H9 (cell line): ENCODE measurements around the gene FBXW9. TPM values are rescaled to one million over a fixed set of nuclear protein-coding genes. Genes with fewer than 3 reads are reported as not detected.

Source experiments
- DNase-seq: peaks from one replicate; pipeline ENCODE4 v3.0.0-alpha.2; 2017
- H2AFZ ChIP-seq: one replicate; pipeline ENCODE4 v1.6.1; 2013; ENCODE audit warnings: mild to moderate bottlenecking, low read length, control low read depth, moderate library complexity
- H2AK5ac ChIP-seq: 2 replicates; pipeline ENCODE4 v1.6.1; 2013; ENCODE audit warnings: low read length, control low read depth, mixed read lengths; ENCODE audit not compliant: insufficient read length
- H2BK120ac ChIP-seq: one replicate; pipeline ENCODE4 v1.6.1; 2013; ENCODE audit warnings: low read depth, mild to moderate bottlenecking, low read length, control low read depth, inconsistent platforms; ENCODE audit not compliant: poor library complexity, severe bottlenecking
- H2BK12ac ChIP-seq: 2 replicates; pipeline ENCODE4 v1.6.1; 2013; ENCODE audit warnings: low read length, control low read depth, mixed read lengths, low read depth; ENCODE audit not compliant: insufficient read length
- H2BK15ac ChIP-seq: 2 replicates; pipeline ENCODE4 v1.6.1; 2013; ENCODE audit warnings: low read depth, low read length, control low read depth
- H2BK20ac ChIP-seq: one replicate; pipeline ENCODE4 v1.6.1; 2013; ENCODE audit warnings: low read depth, mild to moderate bottlenecking, low read length, control low read depth, inconsistent platforms; ENCODE audit not compliant: poor library complexity, severe bottlenecking
- H2BK5ac ChIP-seq: 2 replicates; pipeline ENCODE4 v1.6.1; 2013; ENCODE audit warnings: low read length, control low read depth, mixed read lengths; ENCODE audit not compliant: insufficient read length
- H3K14ac ChIP-seq: 2 replicates; pipeline ENCODE4 v1.6.1; 2013; ENCODE audit warnings: low read length, control low read depth; ENCODE audit not compliant: insufficient read depth
- H3K18ac ChIP-seq: 2 replicates; pipeline ENCODE4 v1.6.1; 2013; ENCODE audit warnings: low read depth, mild to moderate bottlenecking, mixed read lengths, low read length, control low read depth; ENCODE audit not compliant: insufficient read length
- H3K23ac ChIP-seq: 2 replicates; pipeline ENCODE4 v1.6.1; 2013; ENCODE audit warnings: low read length, control low read depth, mixed read lengths, low read depth; ENCODE audit not compliant: insufficient read length
- H3K23me2 ChIP-seq: 2 replicates; pipeline ENCODE4 v1.6.1; 2013; ENCODE audit warnings: low read depth, mild to moderate bottlenecking, mixed read lengths, low read length, control low read depth; ENCODE audit not compliant: insufficient read length, poor library complexity, severe bottlenecking
- H3K27ac ChIP-seq: 2 replicates; pipeline ENCODE4 v1.5.1; 2013; ENCODE audit warnings: low read length, control low read depth, mixed read lengths, low read depth; ENCODE audit not compliant: insufficient read length
- H3K27me3 ChIP-seq: 2 replicates; pipeline ENCODE4 v1.6.1; 2013; ENCODE audit warnings: low read length, control low read depth, inconsistent platforms; ENCODE audit not compliant: insufficient read depth
- H3K4ac ChIP-seq: 2 replicates; pipeline ENCODE4 v1.6.1; 2013; ENCODE audit warnings: low read depth, mild to moderate bottlenecking, control low read depth, inconsistent platforms, low read length, moderate library complexity
- H3K4me1 ChIP-seq: 2 replicates; pipeline ENCODE4 v1.6.1; 2013; ENCODE audit warnings: low read length, control low read depth, inconsistent platforms; ENCODE audit not compliant: insufficient read depth
- H3K4me2 ChIP-seq: 2 replicates; pipeline ENCODE4 v1.6.1; 2013; ENCODE audit warnings: low read length, control low read depth, mixed read lengths; ENCODE audit not compliant: insufficient read length, insufficient read depth
- H3K56ac ChIP-seq: 2 replicates; pipeline ENCODE4 v1.6.1; 2013; ENCODE audit warnings: low read depth, mild to moderate bottlenecking, mixed read lengths, low read length, control low read depth; ENCODE audit not compliant: insufficient read length
- H3K79me1 ChIP-seq: 2 replicates; pipeline ENCODE4 v1.6.1; 2013; ENCODE audit warnings: low read depth, mild to moderate bottlenecking, moderate library complexity, low read length, control low read depth, inconsistent platforms; ENCODE audit not compliant: insufficient read depth, poor library complexity, severe bottlenecking
- H3K79me2 ChIP-seq: 2 replicates; pipeline ENCODE4 v1.6.1; 2013; ENCODE audit warnings: low read length, control low read depth, inconsistent platforms; ENCODE audit not compliant: insufficient read depth
- H3K9ac ChIP-seq: 2 replicates; pipeline ENCODE4 v1.6.1; 2013; ENCODE audit warnings: low read length, control low read depth, mixed read lengths; ENCODE audit not compliant: insufficient read length; ENCODE audit errors: extremely low read depth
- H3K9me3 ChIP-seq: one replicate; pipeline ENCODE4 v1.6.1; 2013; ENCODE audit warnings: low read depth, low read length, inconsistent platforms; ENCODE audit not compliant: control insufficient read depth
- H3T11ph ChIP-seq: one replicate; pipeline ENCODE4 v1.6.1; 2013; ENCODE audit warnings: mild to moderate bottlenecking, low read length, control low read depth, inconsistent platforms
- H4K20me1 ChIP-seq: one replicate; pipeline ENCODE4 v1.6.1; 2013; ENCODE audit not compliant: control insufficient read depth, insufficient read length, insufficient read depth
- H4K5ac ChIP-seq: 2 replicates; pipeline ENCODE4 v1.6.1; 2013; ENCODE audit warnings: low read depth, mild to moderate bottlenecking, mixed read lengths, low read length, control low read depth; ENCODE audit not compliant: insufficient read length
- H4K8ac ChIP-seq: replicated peaks from 2 replicates; pipeline ENCODE4 v1.6.1; 2013; ENCODE audit warnings: low read length, control low read depth, mixed read lengths, low read depth; ENCODE audit not compliant: insufficient read length
- H4K91ac ChIP-seq: 2 replicates; pipeline ENCODE4 v1.6.1; 2013; ENCODE audit warnings: low read depth, mild to moderate bottlenecking, moderate library complexity, mixed read lengths, low read length, control low read depth; ENCODE audit not compliant: insufficient read length
- H3K27ac Mint-ChIP-seq, 3 experiments: 2 replicates in 2 of 3; 3 replicates in 1 of 3; pipeline ENCODE4 v1.8.0; 2020 to 2021; ENCODE audit warnings: mixed read lengths in 3 of 3, mild to moderate bottlenecking in 1 of 3, moderate library complexity in 1 of 3
- H3K27me3 Mint-ChIP-seq: 2 replicates; pipeline ENCODE4 v1.8.0; 2021; ENCODE audit warnings: low read depth, mild to moderate bottlenecking, moderate library complexity, mixed read lengths
- H3K36me3 Mint-ChIP-seq, 3 experiments: 2 replicates in 2 of 3; 3 replicates in 1 of 3; pipeline ENCODE4 v1.8.0; 2020 to 2021; ENCODE audit warnings: low read depth in 3 of 3, mixed read lengths in 3 of 3; ENCODE audit not compliant: insufficient read depth in 1 of 3
- H3K4me1 Mint-ChIP-seq, 2 experiments: 2 replicates each; pipeline ENCODE4 v1.8.0; 2020; ENCODE audit warnings: mixed read lengths in 2 of 2
- H3K4me3 Mint-ChIP-seq, 2 experiments: 2 replicates in 1 of 2; 3 replicates in 1 of 2; pipeline ENCODE4 v1.8.0; 2020 to 2021; ENCODE audit warnings: mild to moderate bottlenecking in 2 of 2, mixed read lengths in 2 of 2, moderate library complexity in 1 of 2
- H3K9me3 Mint-ChIP-seq, 2 experiments: 2 replicates in 1 of 2; 3 replicates in 1 of 2; pipeline ENCODE4 v1.8.0; 2020; ENCODE audit warnings: mild to moderate bottlenecking in 2 of 2, mixed read lengths in 2 of 2, moderate library complexity in 1 of 2
- WGBS: extraction: QIAGEN DNeasy Blood & Tissue Kit; methylation state at CpG from one replicate; pipeline ENCODE4 v1.1.7; 2013; ENCODE audit warnings: missing lambda C conversion rate, low lambda C conversion rate, mixed read lengths; ENCODE audit not compliant: insufficient read length; ENCODE audit errors: extremely low coverage; 5-methylcytosine and 5-hydroxymethylcytosine counted together
- total RNA-seq: library from RNA; stranded (reverse); gene quantifications from 2 replicates; pipeline ENCODE4 v1.2.1, GENCODE V29; 2021
- TF ChIP-seq, protein P1 (sequence below): fragments of 200-600 bp; sonication (generic); conservative IDR thresholded peaks from 3 replicates; pipeline ENCODE4 v1.8.0; 2021; ENCODE audit warnings: antibody characterized with exemption, mild to moderate bottlenecking

Gene FBXW9
- total RNA-seq, 1 experiment from 2014 or later, result 11.7 TPM

GRCh38 chr19:12666265-12667048 is 30.0 kb downstream of the FBXW9 start, which contains the start of the genes MAN2B1 and WDR83:
Gene MAN2B1 (minus strand): TSS chr19:12666742. CDS start chr19:12666701, 41 bp downstream.
Gene WDR83 (plus strand): TSS chr19:12666807. CDS start chr19:12669791, 2,984 bp downstream.
- DNase-seq, result peak; percentile 89
- no peak within 1 kb of the TSS for H4K8ac ChIP-seq
- H3K27me3 ChIP-seq, result no peaks in the 10 kb centered on the region
- H3K4me2 ChIP-seq, result peak within 1 kb of the TSS; percentile 83
- H3K9me3 ChIP-seq, result no peaks in the 10 kb centered on the region
- TF ChIP-seq, protein P1, sequence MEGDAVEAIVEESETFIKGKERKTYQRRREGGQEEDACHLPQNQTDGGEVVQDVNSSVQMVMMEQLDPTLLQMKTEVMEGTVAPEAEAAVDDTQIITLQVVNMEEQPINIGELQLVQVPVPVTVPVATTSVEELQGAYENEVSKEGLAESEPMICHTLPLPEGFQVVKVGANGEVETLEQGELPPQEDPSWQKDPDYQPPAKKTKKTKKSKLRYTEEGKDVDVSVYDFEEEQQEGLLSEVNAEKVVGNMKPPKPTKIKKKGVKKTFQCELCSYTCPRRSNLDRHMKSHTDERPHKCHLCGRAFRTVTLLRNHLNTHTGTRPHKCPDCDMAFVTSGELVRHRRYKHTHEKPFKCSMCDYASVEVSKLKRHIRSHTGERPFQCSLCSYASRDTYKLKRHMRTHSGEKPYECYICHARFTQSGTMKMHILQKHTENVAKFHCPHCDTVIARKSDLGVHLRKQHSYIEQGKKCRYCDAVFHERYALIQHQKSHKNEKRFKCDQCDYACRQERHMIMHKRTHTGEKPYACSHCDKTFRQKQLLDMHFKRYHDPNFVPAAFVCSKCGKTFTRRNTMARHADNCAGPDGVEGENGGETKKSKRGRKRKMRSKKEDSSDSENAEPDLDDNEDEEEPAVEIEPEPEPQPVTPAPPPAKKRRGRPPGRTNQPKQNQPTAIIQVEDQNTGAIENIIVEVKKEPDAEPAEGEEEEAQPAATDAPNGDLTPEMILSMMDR, result no peak
- H3K14ac ChIP-seq, result no peak within 1 kb of the TSS; the same call in 1 of the 2 replicates
- no peak within 1 kb of the TSS for H2BK12ac ChIP-seq
- Mint-ChIP-seq H3K27me3 (peaks cover 2% of the 10 kb centered on the region), H3K9me3 (peaks cover 0 to 1% of the 10 kb centered on the region in 2 experiments; a peak in 2 of 5 replicates), H3K4me3 (peak within 1 kb of the TSS; percentile 93 to 94), H3K36me3 (peaks cover 3 to 24% (median 19%) of the 10 kb centered on the region in 3 experiments; a peak in 6 of 7 replicates), H3K4me1 (peaks cover 27 to 48% of the 10 kb centered on the region in 2 experiments), H3K27ac (peak within 1 kb of the TSS; percentile 86 to 98 (median 91))
- no peak within 1 kb of the TSS for H2BK20ac ChIP-seq
- no peak within 1 kb of the TSS for H2BK15ac ChIP-seq
- H3K4me1 ChIP-seq, result no peaks in the 10 kb centered on the region
- H4K20me1 ChIP-seq, result no peaks in the 10 kb centered on the region
- no peak within 1 kb of the TSS for H3K23ac ChIP-seq
- H4K91ac ChIP-seq, result no peak within 1 kb of the TSS
- peak within 1 kb of the TSS; percentile 83 for H3K9ac ChIP-seq
- no peaks in the 10 kb centered on the region for H3K79me2 ChIP-seq
- H3K79me1 ChIP-seq, result no peaks in the 10 kb centered on the region
- no peak within 1 kb of the TSS for H3K56ac ChIP-seq
- no peak within 1 kb of the TSS for H4K5ac ChIP-seq
- H3K23me2 ChIP-seq, result peaks cover 24% of the 10 kb centered on the region
- no peak within 1 kb of the TSS for H3T11ph ChIP-seq
- H2BK5ac ChIP-seq, result no peak within 1 kb of the TSS
- no peak within 1 kb of the TSS for H2AK5ac ChIP-seq
- H3K4ac ChIP-seq, result no peak within 1 kb of the TSS
- H3K27ac ChIP-seq, result no peak within 1 kb of the TSS
- H2AFZ ChIP-seq, result no peak within 1 kb of the TSS
- WGBS, result no CpG with 5 or more reads among the region's 46 CpGs
- no peak within 1 kb of the TSS for H2BK120ac ChIP-seq
- H3K18ac ChIP-seq, result no peak within 1 kb of the TSS
